OCI-LY7 (cell line): Measurements from ENCODE around the gene ARL11. TPM values are rescaled to one million over a fixed set of nuclear protein-coding genes. Genes with fewer than 3 reads are reported as not detected.
A peak's percentile ranks its signal among the peaks of the same experiment; 100 is the strongest.
"Not testable (repeated sequence)": the region's sequence is repeated elsewhere in the genome, so short reads cannot be mapped to it uniquely, and the experiment has no call there.

Experiments used
- BruUV-seq: library from RNA; stranded (reverse); fragments of 400-500 nt; replicated peaks from 2 replicates; lab custom pipeline; 2021; lab: Mats Ljungman, UMichigan
- CTCF ChIA-PET: fragments of 300-600 bp; sonication (Branson Sonifier 250); formaldehyde crosslinking; loops from one replicate; lab custom pipeline; 2022; ENCODE audit warnings: antibody characterized with exemption; ENCODE audit not compliant: unreplicated experiment; lab: Charles Lee
- POLR2A ChIA-PET: fragments of 300-600 bp; sonication (Branson Sonifier 250); formaldehyde crosslinking; loops from one replicate; lab custom pipeline; 2022; ENCODE audit warnings: antibody characterized with exemption; lab: Charles Lee
- DNase-seq: peaks from one replicate; pipeline ENCODE4 v3.0.0-alpha.2; 2015; ENCODE audit warnings: low spot score
- H2AFZ ChIP-seq: fragments of 200-600 bp; sonication (generic), shearing (Covaris generic); 2 replicates; pipeline ENCODE4 v1.6.1; 2014; ENCODE audit warnings: mild to moderate bottlenecking, antibody characterized with exemption, low read length, moderate library complexity
- H3K27ac ChIP-seq: fragments of 200-600 bp; sonication (generic); 2 replicates; pipeline ENCODE4 v1.5.1; 2014; ENCODE audit warnings: mixed run types, low read depth, mild to moderate bottlenecking, moderate library complexity, low read length, inconsistent platforms; ENCODE audit not compliant: poor library complexity, severe bottlenecking
- H3K36me3 ChIP-seq: fragments of 200-600 bp; sonication (generic); 2 replicates; pipeline ENCODE4 v1.6.1; 2014; ENCODE audit warnings: mild to moderate bottlenecking, antibody characterized with exemption, low read length, moderate library complexity, mixed read lengths; ENCODE audit not compliant: insufficient read depth
- H3K4me1 ChIP-seq: fragments of 200-600 bp; sonication (generic); 2 replicates; pipeline ENCODE4 v1.5.1; 2014; ENCODE audit warnings: mild to moderate bottlenecking, low read length; ENCODE audit not compliant: insufficient read depth, poor library complexity, severe bottlenecking
- H3K4me2 ChIP-seq: fragments of 200-600 bp; sonication (generic); 2 replicates; pipeline ENCODE4 v1.6.1; 2014; ENCODE audit warnings: mild to moderate bottlenecking, low read length
- H3K4me3 ChIP-seq: fragments of 200-600 bp; sonication (generic); 2 replicates; pipeline ENCODE4 v1.5.1; 2014; ENCODE audit warnings: mild to moderate bottlenecking, low read depth, low read length; ENCODE audit not compliant: poor library complexity, severe bottlenecking
- H3K79me2 ChIP-seq: fragments of 200-600 bp; sonication (generic); 2 replicates; pipeline ENCODE4 v1.6.1; 2016; ENCODE audit warnings: low read depth, mild to moderate bottlenecking, low read length, moderate library complexity, mixed read lengths; ENCODE audit not compliant: insufficient read depth
- H3K9me2 ChIP-seq: fragments of 200-600 bp; sonication (generic); 2 replicates; pipeline ENCODE4 v1.6.1; 2016; ENCODE audit warnings: mild to moderate bottlenecking, low read length, mixed read lengths; ENCODE audit not compliant: insufficient read depth
- H3K9me3 ChIP-seq: fragments of 200-600 bp; sonication (generic); 2 replicates; pipeline ENCODE4 v1.6.1; 2014; ENCODE audit warnings: mild to moderate bottlenecking, mixed run types, low read length, mixed read lengths
- H4K20me1 ChIP-seq: fragments of 200-600 bp; sonication (generic); 2 replicates; pipeline ENCODE4 v1.6.1; 2014; ENCODE audit warnings: mild to moderate bottlenecking, antibody characterized with exemption, low read length, moderate library complexity, mixed read lengths; ENCODE audit not compliant: insufficient read depth
- EZH2phosphoT487 ChIP-seq: fragments of 200-600 bp; sonication (generic); IDR thresholded peaks from 2 replicates; pipeline ENCODE4 v1.6.1; 2018; ENCODE audit warnings: low read depth, borderline replicate concordance, mild to moderate bottlenecking, mixed run types, antibody characterized with exemption, low read length, moderate library complexity, mixed read lengths
- intact Hi-C: fragments of 100-400 bp; cut with micrococcal nuclease; formaldehyde crosslinking; loops from one replicate; pipeline ENCODE4 v1.10.0; 2022; ENCODE audit not compliant: unreplicated experiment
- total RNA-seq, 2 experiments: library from RNA; depleted of rRNA in 1 of 2; stranded (reverse); fragments of >200 nt in 1 of 2; shearing (Covaris generic) in 1 of 2; gene quantifications; 2 replicates each; pipeline ENCODE4 v1.2.3, GENCODE V29; 2014 to 2022
- TF ChIP-seq, protein P1 (sequence below): fragments of 200-600 bp; sonication (generic); conservative IDR thresholded peaks from 2 replicates; pipeline ENCODE4 v1.5.1; 2014; ENCODE audit warnings: mild to moderate bottlenecking, antibody characterized with exemption, low read length, moderate library complexity, mixed read lengths

Gene ARL11
- total RNA-seq, 2 experiments from 2014 or later: 8.3 to 20.5 TPM

GRCh38 chr13:49602005-49602404 is 26.3 kb upstream of the ARL11 start:
- BruUV-seq: no TSS peak
- Histone ChIP-seq H3K9me2 (no peaks in the 10 kb centered on the region), H4K20me1 (no peaks in the 10 kb centered on the region), H2AFZ (no peak overlapping the region), H3K36me3 (no peaks in the 10 kb centered on the region), H3K4me1 (peaks cover 25% of the 10 kb centered on the region), H3K9me3 (no peaks in the 10 kb centered on the region), H3K79me2 (no peaks in the 10 kb centered on the region), H3K4me3 (no peak overlapping the region), H3K4me2 (no peak overlapping the region), H3K27ac (no peak overlapping the region)
- TF ChIP-seq, protein P1, sequence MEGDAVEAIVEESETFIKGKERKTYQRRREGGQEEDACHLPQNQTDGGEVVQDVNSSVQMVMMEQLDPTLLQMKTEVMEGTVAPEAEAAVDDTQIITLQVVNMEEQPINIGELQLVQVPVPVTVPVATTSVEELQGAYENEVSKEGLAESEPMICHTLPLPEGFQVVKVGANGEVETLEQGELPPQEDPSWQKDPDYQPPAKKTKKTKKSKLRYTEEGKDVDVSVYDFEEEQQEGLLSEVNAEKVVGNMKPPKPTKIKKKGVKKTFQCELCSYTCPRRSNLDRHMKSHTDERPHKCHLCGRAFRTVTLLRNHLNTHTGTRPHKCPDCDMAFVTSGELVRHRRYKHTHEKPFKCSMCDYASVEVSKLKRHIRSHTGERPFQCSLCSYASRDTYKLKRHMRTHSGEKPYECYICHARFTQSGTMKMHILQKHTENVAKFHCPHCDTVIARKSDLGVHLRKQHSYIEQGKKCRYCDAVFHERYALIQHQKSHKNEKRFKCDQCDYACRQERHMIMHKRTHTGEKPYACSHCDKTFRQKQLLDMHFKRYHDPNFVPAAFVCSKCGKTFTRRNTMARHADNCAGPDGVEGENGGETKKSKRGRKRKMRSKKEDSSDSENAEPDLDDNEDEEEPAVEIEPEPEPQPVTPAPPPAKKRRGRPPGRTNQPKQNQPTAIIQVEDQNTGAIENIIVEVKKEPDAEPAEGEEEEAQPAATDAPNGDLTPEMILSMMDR: no peak
- no peak for TF ChIP-seq EZH2phosphoT487
- DNase-seq: no peak
- ChIA-PET CTCF (no interaction called here), POLR2A (interaction anchor here (0.5 to 2.9 kb wide), 7 partner anchors 13 to 305 kb away, joined by 3 to 13 read pairs (median 3); partner anchors contain the start of genes CAB39L and SETDB2)
- intact Hi-C loops: loop anchor here (10.0 kb wide), 1 partner anchor 627 kb away; the partner anchor contains the start of gene FNDC3A

- H3K9me2 ChIP-seq, DNase-seq, H3K79me2 ChIP-seq, H3K4me2 ChIP-seq, BruUV-seq, H3K36me3 ChIP-seq, H3K27ac ChIP-seq, H2AFZ ChIP-seq, H3K9me3 ChIP-seq, H4K20me1 ChIP-seq, H3K4me3 ChIP-seq: not testable (repeated sequence)
- intact Hi-C loops: loop anchor here (10.0 kb wide), 1 partner anchor 628 kb away; the partner anchor contains the start of gene FNDC3A
- POLR2A ChIA-PET: interaction anchor here (0.5 to 2.9 kb wide), 10 partner anchors 14 to 307 kb away, joined by 3 to 13 read pairs (median 4); partner anchors contain the start of genes CAB39L and SETDB2
- H3K4me1 ChIP-seq: peaks cover 31% of the 10 kb centered on the region
- CTCF ChIA-PET: interaction anchor here (1.1 kb wide), 1 partner anchor 23 kb away, joined by 5 read pairs; no protein-coding TSS in a partner anchor
Measured at GRCh38 chr13:49602615-49603014, 25.7 kb upstream of the ARL11 start.

DNA sequence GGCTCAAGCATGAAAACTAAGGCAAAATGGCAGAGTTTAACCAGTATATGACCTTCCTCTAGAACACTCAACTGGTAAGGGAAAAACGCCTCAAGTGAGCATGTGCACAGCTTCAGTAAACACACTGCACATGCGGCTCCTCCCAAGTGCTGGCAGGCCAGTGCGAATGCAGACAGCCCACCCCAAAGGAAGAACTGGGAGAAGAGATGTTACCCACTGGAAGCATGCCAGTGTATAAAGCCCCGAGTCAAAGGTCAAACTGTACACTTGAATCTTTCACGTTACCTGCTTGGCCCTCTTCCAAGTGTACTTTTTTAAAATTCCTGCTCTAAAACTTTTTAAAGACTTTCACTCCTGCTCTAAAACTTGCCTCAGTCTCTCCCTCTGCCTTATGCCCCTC is 23.7 kb upstream of the ARL11 start:
- peaks cover 48% of the 10 kb centered on the region for H3K4me1 ChIP-seq
- CTCF ChIA-PET: no interaction called here

More for the DNA sequence above, 23.7 kb upstream of the ARL11 start:
- Histone ChIP-seq H3K4me3 (no peak overlapping the region), H3K4me2 (peak overlapping the region; percentile 49), H3K79me2 (no peaks in the 10 kb centered on the region), H3K27ac (no peak overlapping the region), H4K20me1 (no peaks in the 10 kb centered on the region), H3K36me3 (no peaks in the 10 kb centered on the region), H3K9me2 (no peaks in the 10 kb centered on the region), H3K9me3 (no peaks in the 10 kb centered on the region), H2AFZ (peak overlapping the region; percentile 91)
- no peak for TF ChIP-seq EZH2phosphoT487
- TF ChIP-seq, protein P1: no peak
- intact Hi-C loops: loop anchor here (10.0 kb wide), 1 partner anchor 630 kb away; the partner anchor contains the start of gene FNDC3A
- peak; percentile 16 for DNase-seq
- BruUV-seq: no TSS peak
- POLR2A ChIA-PET: interaction anchor here (0.6 to 2.9 kb wide), 7 partner anchors 10 to 232 kb away, joined by 3 to 13 read pairs (median 5); partner anchors contain the start of gene ARL11
